A549 (cell line): ENCODE results near the gene PLCB2. TPM values are rescaled to one million over a fixed set of nuclear protein-coding genes. Genes with fewer than 3 reads are reported as not detected.

Experiments used
- ATAC-seq, 2 experiments: fragments of 200-7000 bp in 1 of 2; fragments of >200 bp in 1 of 2; cut with Nextera tagmentation in 1 of 2; cut with Tn5 transposase in 1 of 2; 3 replicates each; pipeline versions ENCODE4 v1.8.0 to v1.9.1; 2018 to 2020; ENCODE audit warnings: mild to moderate bottlenecking in 1 of 2, moderate library complexity in 1 of 2
- CTCF ChIA-PET: fragments of 300-600 bp; sonication (Branson Sonifier 250); formaldehyde crosslinking; extraction: SDS; loops from one replicate; lab custom pipeline; 2021; ENCODE audit warnings: antibody characterized with exemption, inconsistent platforms; lab: Yijun Ruan, JAX
- POLR2A ChIA-PET: fragments of 350-600 bp; formaldehyde crosslinking; extraction: SDS; loops from one replicate; lab custom pipeline; 2021; ENCODE audit warnings: antibody characterized with exemption, inconsistent platforms; lab: Yijun Ruan, JAX
- DNase-seq, 2 experiments: peaks; one replicate each; pipeline versions ENCODE4 v3.0.0 to v3.0.0-alpha.2; 2011 to 2016; ENCODE audit warnings: low read depth in 1 of 2, low spot score in 1 of 2
- FAIRE-seq: peaks from 2 replicates; lab custom pipeline; 2011; peaks lifted over from hg19 to GRCh38; lab: Jason Lieb, UNC
- H3K27ac ChIP-seq, 2 experiments: fragments of >200 bp; sonication (Bioruptor Twin); formaldehyde crosslinking; 3 replicates each; pipeline ENCODE4 v1.5.1; 2016 to 2017
- H3K4me1 ChIP-seq: fragments of >200 bp; sonication (Bioruptor Twin); formaldehyde crosslinking; 3 replicates; pipeline ENCODE4 v1.6.1; 2016
- H3K4me2 ChIP-seq: fragments of >200 bp; sonication (Bioruptor Twin); formaldehyde crosslinking; 3 replicates; pipeline ENCODE4 v1.6.1; 2016
- H3K4me3 ChIP-seq: fragments of >200 bp; sonication (Bioruptor Twin); formaldehyde crosslinking; 3 replicates; pipeline ENCODE4 v1.5.1; 2016
- H3K9me3 ChIP-seq: fragments of >200 bp; sonication (Bioruptor Twin); formaldehyde crosslinking; 3 replicates; pipeline ENCODE4 v1.6.1; 2016
- ATOH8 ChIP-seq: fragments of 250-450 bp; sonication (Bioruptor Pico); IDR thresholded peaks from 2 replicates; pipeline ENCODE4 v1.5.0; 2020; ENCODE audit warnings: low read depth, mild to moderate bottlenecking, moderate library complexity
- BCL3 ChIP-seq: fragments of >200 bp; sonication (Bioruptor Twin); formaldehyde crosslinking; IDR thresholded peaks from 3 replicates; pipeline ENCODE4 v1.6.1; 2016
- CBX2 ChIP-seq: fragments of 200-600 bp; sonication (generic); IDR thresholded peaks from 2 replicates; pipeline ENCODE4 v1.6.1; 2016; ENCODE audit warnings: low read depth, mild to moderate bottlenecking, borderline replicate concordance
- CBX8 ChIP-seq: fragments of 200-600 bp; sonication (generic); IDR thresholded peaks from 2 replicates; pipeline ENCODE4 v1.6.1; 2016
- CEBPB ChIP-seq, 2 experiments: fragments of >200 bp in 1 of 2; sonication (Bioruptor Twin) in 1 of 2; formaldehyde crosslinking in 1 of 2; IDR thresholded peaks; 2 replicates each; pipeline ENCODE4 v1.6.1; 2012 to 2016
- CTCF ChIP-seq: fragments of >200 bp; sonication (Bioruptor Twin); formaldehyde crosslinking; IDR thresholded peaks from 3 replicates; pipeline ENCODE4 v1.5.1; 2016
- EHMT2 ChIP-seq: fragments of 200-600 bp; sonication (generic); IDR thresholded peaks from 2 replicates; pipeline ENCODE4 v1.6.1; 2016; ENCODE audit warnings: antibody characterized with exemption, low read depth, mild to moderate bottlenecking, moderate library complexity
- FOSB ChIP-seq: fragments of 250-450 bp; sonication (Bioruptor Pico); IDR thresholded peaks from 2 replicates; pipeline ENCODE4 v1.5.0; 2020; ENCODE audit warnings: mild to moderate bottlenecking, moderate library complexity
- FOXS1 ChIP-seq: fragments of 250-450 bp; sonication (Bioruptor Pico); IDR thresholded peaks from 2 replicates; pipeline ENCODE4 v1.5.0; 2020; ENCODE audit warnings: mild to moderate bottlenecking, moderate library complexity
- GATA3 ChIP-seq: IDR thresholded peaks from 2 replicates; pipeline ENCODE4 v1.6.1; 2012; ENCODE audit warnings: borderline replicate concordance
- HEYL ChIP-seq: fragments of 250-450 bp; sonication (Bioruptor Pico); IDR thresholded peaks from 2 replicates; pipeline ENCODE4 v1.8.0; 2021; ENCODE audit warnings: mild to moderate bottlenecking, moderate library complexity
- HOXA7 ChIP-seq: fragments of 250-450 bp; sonication (Bioruptor Pico); IDR thresholded peaks from 2 replicates; pipeline ENCODE4 v1.5.0; 2020; ENCODE audit warnings: mild to moderate bottlenecking, moderate library complexity
- JUN ChIP-seq, 2 experiments: fragments of >200 bp; sonication (Bioruptor Twin); formaldehyde crosslinking; IDR thresholded peaks; 2 replicates in 1 of 2; 3 replicates in 1 of 2; pipeline ENCODE4 v1.6.1; 2016 to 2017
- KDM1A ChIP-seq: fragments of 200-600 bp; sonication (generic); IDR thresholded peaks from 2 replicates; pipeline ENCODE4 v1.6.1; 2016; ENCODE audit warnings: low read depth, mild to moderate bottlenecking
- MAFK ChIP-seq: fragments of 450-650 bp; IDR thresholded peaks from 2 replicates; pipeline ENCODE4 v1.6.1; 2014; ENCODE audit not compliant: partially characterized antibody
- NFE2L2 ChIP-seq: fragments of 150-350 bp; conservative IDR thresholded peaks from 2 replicates; pipeline ENCODE4 v1.6.1; 2014; ENCODE audit warnings: low read length
- PBX3 ChIP-seq: IDR thresholded peaks from 2 replicates; pipeline ENCODE4 v1.6.1; 2012
- POLR2A ChIP-seq: IDR thresholded peaks from 2 replicates; pipeline ENCODE4 v1.6.1; 2012; ENCODE audit warnings: mild to moderate bottlenecking, low read length
- RARB ChIP-seq: fragments of 250-450 bp; sonication (Bioruptor Pico); IDR thresholded peaks from 2 replicates; pipeline ENCODE4 v1.8.0; 2021; ENCODE audit warnings: mild to moderate bottlenecking, moderate library complexity
- TP53 ChIP-seq: fragments of 250-450 bp; sonication (Bioruptor Pico); IDR thresholded peaks from 2 replicates; pipeline ENCODE4 v1.5.0; 2021; ENCODE audit warnings: mild to moderate bottlenecking, moderate library complexity
- ZFP36 ChIP-seq: fragments of 450-650 bp; IDR thresholded peaks from 2 replicates; pipeline ENCODE4 v1.6.1; 2014; ENCODE audit warnings: borderline replicate concordance; ENCODE audit not compliant: partially characterized antibody
- ZNF302 ChIP-seq: fragments of 250-450 bp; sonication (Bioruptor Pico); IDR thresholded peaks from 2 replicates; pipeline ENCODE4 v1.9.0; 2021; ENCODE audit warnings: inconsistent platforms, mild to moderate bottlenecking, moderate library complexity
- WGBS: methylation state at CpG from one replicate; pipeline ENCODE4 v1.1.6; 2017; ENCODE audit errors: missing lambda C conversion rate; 5-methylcytosine and 5-hydroxymethylcytosine counted together
- polyA plus RNA-seq, 4 experiments: library from polyadenylated mRNA; depleted of rRNA in 3 of 4; stranded (reverse); fragments of >200 nt; fragmentation: RNase III in 1 of 4; extraction: RNeasy Plus Mini Kit Qiagen cat#74134 plus additional on column Dnase treatment in 1 of 4; gene quantifications; 2 replicates in 3 of 4; 3 replicates in 1 of 4; pipeline ENCODE4 v1.2.3, GENCODE V29; 2011 to 2017

PLCB2 gene
- polyA plus RNA-seq, 2 of the 4 experiments (the other 2 are of a cell fraction) = 0.30 to 0.49 TPM

GRCh38 chr15:40316931-40317330, 9.2 kb upstream of the PLCB2 start:
- FAIRE-seq = no peak
- ChIA-PET POLR2A (no interaction called here), CTCF (interaction anchor here (1.4 to 18.2 kb wide), 4 partner anchors 9 to 48 kb away, joined by 4 to 203 read pairs (median 72); partner anchors contain the start of genes CCDC9B and PLCB2)
- Histone ChIP-seq H3K4me1 (peaks cover 6% of the 10 kb centered on the region; the same call in 1 of the 3 replicates), H3K4me3 (no peak overlapping the region), H3K27ac (no peak overlapping the region), H3K4me2 (no peak overlapping the region), H3K9me3 (no peaks in the 10 kb centered on the region)
- ATAC-seq = no peak
- WGBS = 40% methylated on average over 3 of the region's 3 CpGs
- no peak for DNase-seq
- no peak for TF ChIP-seq MAFK
- TF ChIP-seq HEYL = no peak
- TF ChIP-seq FOXS1 = no peak

- ATAC-seq = no peak
- H3K27ac ChIP-seq = no peak overlapping the region
- no peak for FAIRE-seq
- peaks cover 6% of the 10 kb centered on the region; the same call in 1 of the 3 replicates for H3K4me1 ChIP-seq
- no peak for DNase-seq
- H3K4me3 ChIP-seq = no peak overlapping the region
- WGBS = 60% methylated on average over 4 of the region's 4 CpGs
- TF ChIP-seq GATA3 (no peak), JUN (IDR thresholded peaks at IDR 0.05) (no peak), POLR2A (no peak), EHMT2 (no peak), FOSB (no peak), ATOH8 (CRISPR knock-in tag) (no peak), CBX2 (no peak), BCL3 (no peak), RARB (no peak), CTCF (no peak), HOXA7 (CRISPR knock-in tag) (no peak), CEBPB (IDR thresholded peaks at IDR 0.05) (no peak), KDM1A (no peak), CBX8 (no peak), PBX3 (no peak), TP53 (CRISPR knock-in tag) (no peak), NFE2L2 (no peak), ZNF302 (no peak), ZFP36 (no peak), HEYL (no peak)
- TF ChIP-seq, all 56 proteins: peak for 0
- POLR2A ChIA-PET = no interaction called here
- CTCF ChIA-PET = interaction anchor here (0.8 to 18.2 kb wide), 5 partner anchors 7 to 39 kb away, joined by 3 to 203 read pairs (median 3); partner anchors contain the start of gene INAFM2
- no peak overlapping the region for H3K4me2 ChIP-seq
- H3K9me3 ChIP-seq = no peaks in the 10 kb centered on the region
Measured at GRCh38 chr15:40314723-40315276, 7.1 kb upstream of the PLCB2 start.
